GM13977 (cell line): ENCODE results near the gene CDH4.

Source experiments
- DNase-seq: peaks from one replicate; pipeline ENCODE4 v3.0.0; 2012; ENCODE audit warnings: low spot score
- in situ Hi-C: fragments of 300-500 bp; cut with MboI; formaldehyde crosslinking; loops from one replicate; pipeline ENCODE4 v1.12.0; 2022; ENCODE audit warnings: low sequenced_read_pairs, low pct_unique_long_range_greater_than_20kb, mixed read lengths, inconsistent platforms; ENCODE audit not compliant: unreplicated experiment
- TF ChIP-seq, protein P1 (sequence below): IDR thresholded peaks from 2 replicates; pipeline ENCODE4 v1.5.1; 2012; ENCODE audit warnings: mild to moderate bottlenecking, control low read depth; ENCODE audit not compliant: insufficient read depth; ENCODE audit errors: extremely low read depth, missing control alignments

CDH4 gene

DNA sequence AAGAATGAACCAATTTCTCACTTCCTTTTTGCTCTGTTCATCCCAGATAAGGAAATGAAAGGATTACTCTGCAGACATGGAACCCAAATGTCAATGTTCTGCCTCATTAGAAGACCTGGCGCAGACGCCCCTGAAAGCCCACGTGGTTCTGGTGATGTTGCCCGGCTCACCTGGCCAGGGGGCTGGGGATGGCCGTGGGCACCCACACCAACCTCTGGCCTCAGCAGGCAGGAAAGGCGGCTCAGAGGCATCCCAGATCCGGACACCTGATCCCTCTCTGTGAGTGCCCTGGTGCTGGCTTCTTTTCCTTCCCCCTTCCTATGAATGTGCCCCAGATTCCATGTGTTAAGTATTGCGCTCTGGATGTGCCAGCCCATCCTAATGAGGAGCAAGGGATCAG lies 33.6 kb downstream of the CDH4 start:
- no peak for DNase-seq
- in situ Hi-C loops, result no loop called here
- TF ChIP-seq, protein P1, sequence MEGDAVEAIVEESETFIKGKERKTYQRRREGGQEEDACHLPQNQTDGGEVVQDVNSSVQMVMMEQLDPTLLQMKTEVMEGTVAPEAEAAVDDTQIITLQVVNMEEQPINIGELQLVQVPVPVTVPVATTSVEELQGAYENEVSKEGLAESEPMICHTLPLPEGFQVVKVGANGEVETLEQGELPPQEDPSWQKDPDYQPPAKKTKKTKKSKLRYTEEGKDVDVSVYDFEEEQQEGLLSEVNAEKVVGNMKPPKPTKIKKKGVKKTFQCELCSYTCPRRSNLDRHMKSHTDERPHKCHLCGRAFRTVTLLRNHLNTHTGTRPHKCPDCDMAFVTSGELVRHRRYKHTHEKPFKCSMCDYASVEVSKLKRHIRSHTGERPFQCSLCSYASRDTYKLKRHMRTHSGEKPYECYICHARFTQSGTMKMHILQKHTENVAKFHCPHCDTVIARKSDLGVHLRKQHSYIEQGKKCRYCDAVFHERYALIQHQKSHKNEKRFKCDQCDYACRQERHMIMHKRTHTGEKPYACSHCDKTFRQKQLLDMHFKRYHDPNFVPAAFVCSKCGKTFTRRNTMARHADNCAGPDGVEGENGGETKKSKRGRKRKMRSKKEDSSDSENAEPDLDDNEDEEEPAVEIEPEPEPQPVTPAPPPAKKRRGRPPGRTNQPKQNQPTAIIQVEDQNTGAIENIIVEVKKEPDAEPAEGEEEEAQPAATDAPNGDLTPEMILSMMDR, result no peak

- DNase-seq, result no peak
- TF ChIP-seq, protein P1, result no peak
- in situ Hi-C loops, result no loop called here
These were observed 35.7 kb downstream of the CDH4 start for GRCh38 chr20:61287583-61288275.

DNA sequence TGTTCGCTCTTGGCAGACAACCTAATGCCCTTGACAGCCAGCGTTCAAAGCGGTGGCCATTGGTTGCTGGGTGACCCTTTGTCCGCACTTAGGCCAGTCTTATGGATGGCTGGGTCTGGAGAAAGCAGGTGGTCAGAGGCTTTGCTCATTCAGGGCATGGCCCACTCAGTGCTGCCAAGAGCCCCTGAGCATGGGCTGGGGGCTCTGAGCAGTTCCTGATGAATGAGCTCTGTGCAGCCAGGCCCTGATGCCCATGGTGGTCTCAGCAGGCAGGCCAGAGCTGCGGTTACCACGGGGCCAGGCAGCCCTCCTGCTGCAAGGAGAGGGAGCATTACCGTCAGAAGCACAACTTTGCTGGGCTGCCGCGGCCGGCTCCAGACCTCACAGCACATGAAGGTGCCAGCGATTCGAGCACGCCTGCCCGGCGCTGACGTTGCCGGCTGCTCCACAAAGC lies 36.3 kb downstream of the CDH4 start:
- TF ChIP-seq, protein P1, result no peak
- in situ Hi-C loops, result no loop called here
- DNase-seq, result no peak

DNA sequence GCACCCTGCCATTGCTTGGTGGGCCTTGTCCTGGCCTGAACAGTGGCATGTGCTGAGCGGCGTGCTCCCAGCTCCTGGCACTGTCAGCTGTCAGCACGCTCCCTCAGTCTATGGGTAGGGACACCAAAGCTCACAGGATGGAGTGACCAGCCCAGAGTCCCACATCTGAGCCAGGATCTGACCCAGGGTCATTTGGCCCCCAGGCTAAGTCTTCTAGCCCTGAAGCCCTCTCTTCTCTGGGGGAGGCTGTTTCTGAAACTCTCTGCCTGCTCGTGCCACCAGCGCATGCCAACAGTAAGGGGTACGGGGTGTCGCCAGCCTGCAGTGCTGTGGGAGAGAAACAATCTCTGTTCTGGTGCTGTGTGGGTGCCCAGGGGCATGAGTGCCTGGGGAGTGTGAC lies 37.1 kb downstream of the CDH4 start:
- TF ChIP-seq, protein P1, result no peak
- in situ Hi-C loops, result no loop called here
- DNase-seq, result no peak

DNA sequence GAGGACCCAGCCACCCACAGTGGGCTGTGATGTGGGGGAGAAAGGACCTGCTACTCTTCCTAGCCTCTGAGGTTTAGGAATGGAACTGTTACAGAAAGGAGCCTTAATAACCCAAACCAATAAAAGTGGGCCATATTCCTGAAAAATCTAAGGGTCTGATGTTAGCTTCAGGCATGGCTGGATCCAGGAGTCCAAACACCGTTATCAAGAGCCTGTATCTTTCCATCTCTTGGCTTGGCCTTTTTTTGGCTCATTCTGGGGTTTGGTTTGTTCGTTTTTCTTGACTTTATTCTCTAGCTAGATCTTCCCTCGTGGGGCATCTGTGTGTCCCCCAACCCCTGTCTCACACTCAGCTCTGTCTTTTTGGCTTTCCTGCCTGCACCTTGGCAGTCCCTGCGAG lies 38.7 kb downstream of the CDH4 start:
- in situ Hi-C loops, result no loop called here
- no peak for DNase-seq
- TF ChIP-seq, protein P1, result no peak

GRCh38 chr20:61291166-61291829 lies 39.2 kb downstream of the CDH4 start:
- TF ChIP-seq, protein P1, result no peak
- in situ Hi-C loops, result no loop called here
- no peak for DNase-seq
